ENCODE measurements around the gene KDM4C.
"Not testable (repeated sequence)": the region's sequence is repeated elsewhere in the genome, so short reads cannot be mapped to it uniquely, and the experiment has no call there.

The KDM4C gene

GRCh38 chr9:6787793-6788161 lies 30.0 kb downstream of the KDM4C start:
- H3K4me3 ChIP-seq (ENCODE audit: low read depth, low read length) = no peak overlapping the region
- TF ChIP-seq, protein P1, sequence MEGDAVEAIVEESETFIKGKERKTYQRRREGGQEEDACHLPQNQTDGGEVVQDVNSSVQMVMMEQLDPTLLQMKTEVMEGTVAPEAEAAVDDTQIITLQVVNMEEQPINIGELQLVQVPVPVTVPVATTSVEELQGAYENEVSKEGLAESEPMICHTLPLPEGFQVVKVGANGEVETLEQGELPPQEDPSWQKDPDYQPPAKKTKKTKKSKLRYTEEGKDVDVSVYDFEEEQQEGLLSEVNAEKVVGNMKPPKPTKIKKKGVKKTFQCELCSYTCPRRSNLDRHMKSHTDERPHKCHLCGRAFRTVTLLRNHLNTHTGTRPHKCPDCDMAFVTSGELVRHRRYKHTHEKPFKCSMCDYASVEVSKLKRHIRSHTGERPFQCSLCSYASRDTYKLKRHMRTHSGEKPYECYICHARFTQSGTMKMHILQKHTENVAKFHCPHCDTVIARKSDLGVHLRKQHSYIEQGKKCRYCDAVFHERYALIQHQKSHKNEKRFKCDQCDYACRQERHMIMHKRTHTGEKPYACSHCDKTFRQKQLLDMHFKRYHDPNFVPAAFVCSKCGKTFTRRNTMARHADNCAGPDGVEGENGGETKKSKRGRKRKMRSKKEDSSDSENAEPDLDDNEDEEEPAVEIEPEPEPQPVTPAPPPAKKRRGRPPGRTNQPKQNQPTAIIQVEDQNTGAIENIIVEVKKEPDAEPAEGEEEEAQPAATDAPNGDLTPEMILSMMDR (IDR thresholded peaks at IDR 0.05; ENCODE audit: insufficient read depth, low read depth, low read length, missing control alignments) = no peak
- DNase-seq (ENCODE audit: low read depth) = no peak

GRCh38 chr9:6788162-6789016 lies 30.6 kb downstream of the KDM4C start:
- H3K4me3 ChIP-seq (ENCODE audit: low read depth, low read length) = no peak overlapping the region
- DNase-seq (ENCODE audit: low read depth) = no peak
- TF ChIP-seq, protein P1 (IDR thresholded peaks at IDR 0.05; ENCODE audit: insufficient read depth, low read depth, low read length, missing control alignments) = no peak

DNA sequence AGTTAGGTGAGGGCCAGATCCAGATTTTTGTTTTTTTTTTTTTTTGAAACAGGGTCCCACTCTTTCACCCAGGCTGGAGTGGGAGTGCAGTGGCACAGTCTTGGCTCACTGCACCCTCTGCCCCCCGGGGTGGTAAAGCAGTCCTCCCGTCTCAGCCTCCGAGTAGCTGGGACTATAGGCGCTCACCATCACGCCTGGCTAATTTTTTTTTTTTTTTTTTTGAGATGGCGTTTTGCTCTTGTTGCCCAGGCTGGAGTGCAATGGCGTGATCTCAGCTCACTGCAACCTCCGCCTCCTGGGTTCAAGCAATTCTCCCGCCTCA lies 31.2 kb downstream of the KDM4C start:
- not testable (repeated sequence) for DNase-seq (ENCODE audit: low read depth); H3K4me3 ChIP-seq (ENCODE audit: low read depth, low read length)

- TF ChIP-seq, protein P1 (IDR thresholded peaks at IDR 0.05; ENCODE audit: insufficient read depth, low read depth, low read length, missing control alignments) = no peak
- DNase-seq (ENCODE audit: low read depth) = no peak
- no peak overlapping the region for H3K4me3 ChIP-seq (ENCODE audit: low read depth, low read length)
Observed at GRCh38 chr9:6790866-6791265, 33.1 kb downstream of the KDM4C start.

DNA sequence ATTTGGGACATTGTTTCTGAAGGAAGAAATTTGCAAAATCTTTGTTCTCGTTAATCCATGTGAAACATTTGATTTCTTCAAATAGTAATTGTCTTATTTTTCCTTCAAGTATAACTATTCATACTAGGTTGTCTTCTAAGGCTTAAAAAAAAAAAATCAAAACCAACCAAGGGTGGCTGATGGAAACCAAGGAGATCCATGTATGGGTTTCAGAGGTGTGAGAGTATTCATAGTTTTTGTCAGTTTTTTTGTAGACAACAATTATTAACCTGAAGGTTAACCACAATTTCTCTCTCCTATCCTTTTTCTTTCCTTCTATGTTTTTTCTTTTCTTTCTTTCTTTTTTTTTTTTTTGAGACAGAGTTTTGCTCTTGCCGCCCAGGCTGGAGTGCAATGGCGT lies 35.4 kb downstream of the KDM4C start:
- no peak overlapping the region for H3K4me3 ChIP-seq (ENCODE audit: low read depth, low read length)
- DNase-seq (ENCODE audit: low read depth) = no peak
- TF ChIP-seq, protein P1 (IDR thresholded peaks at IDR 0.05; ENCODE audit: insufficient read depth, low read depth, low read length, missing control alignments) = no peak

DNA sequence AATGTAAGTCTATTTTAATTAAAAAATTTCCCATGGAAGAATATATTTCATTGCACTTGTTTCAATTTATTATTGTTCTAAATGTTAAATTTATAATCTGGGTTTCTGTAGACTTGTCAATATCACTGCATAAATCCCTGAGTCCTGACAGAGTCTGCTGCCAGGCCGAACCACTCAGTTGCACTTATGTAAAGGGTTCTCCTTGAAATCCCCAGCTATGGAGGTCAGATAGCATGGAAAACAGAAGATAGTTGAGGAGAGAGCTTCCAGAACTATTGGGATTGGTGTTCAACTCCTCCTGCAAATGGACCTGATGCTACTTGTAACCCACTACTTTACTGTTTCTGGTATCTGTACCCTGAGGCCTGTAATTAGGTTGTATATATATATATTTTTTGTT lies 37.2 kb downstream of the KDM4C start:
- no peak for DNase-seq (ENCODE audit: low read depth)
- no peak overlapping the region for H3K4me3 ChIP-seq (ENCODE audit: low read depth, low read length)
- TF ChIP-seq, protein P1 (IDR thresholded peaks at IDR 0.05; ENCODE audit: insufficient read depth, low read depth, low read length, missing control alignments) = no peak

- no peak for DNase-seq (ENCODE audit: low read depth)
Observed at GRCh38 chr9:6802926-6803325, 45.2 kb downstream of the KDM4C start.

More at GRCh38 chr9:6802926-6803325, 45.2 kb downstream of the KDM4C start:
- H3K4me3 ChIP-seq (ENCODE audit: low read depth, low read length) = no peak overlapping the region
- TF ChIP-seq, protein P1 (IDR thresholded peaks at IDR 0.05; ENCODE audit: insufficient read depth, low read depth, low read length, missing control alignments) = no peak
